Activated T-cell treated with anti-CD3 and anti-CD28 coated beads, Interleukin-2, amount 50 U/mL, for 4 hours (primary cell): ENCODE data around the gene SAC3D1. TPM values are rescaled to one million over a fixed set of nuclear protein-coding genes. Genes with fewer than 3 reads are reported as not detected.

Experiments
- ATAC-seq, 2 donors: fragments of 200-7000 bp; cut with Tn5 transposase; one replicate each; pipeline ENCODE4 v1.10.0; 2021
- DNase-seq: peaks from one replicate; pipeline ENCODE4 v3.0.0-alpha.2; 2020
- H3K27me3 Mint-ChIP-seq: one replicate; pipeline ENCODE4 v1.8.0; 2021; ENCODE audit warnings: low read depth, mixed read lengths
- H3K36me3 Mint-ChIP-seq: one replicate; pipeline ENCODE4 v1.8.0; 2022; ENCODE audit warnings: mixed read lengths; ENCODE audit not compliant: insufficient read depth
- H3K4me1 Mint-ChIP-seq: one replicate; pipeline ENCODE4 v1.8.0; 2021; ENCODE audit warnings: low read depth, mixed read lengths
- H3K4me3 Mint-ChIP-seq: one replicate; pipeline ENCODE4 v1.8.0; 2021; ENCODE audit warnings: mild to moderate bottlenecking, moderate library complexity, mixed read lengths
- H3K9me3 Mint-ChIP-seq: one replicate; pipeline ENCODE4 v1.8.0; 2021; ENCODE audit warnings: mixed read lengths
- total RNA-seq, 3 donors: library from RNA; stranded (reverse); gene quantifications; one replicate each; pipeline ENCODE4 v1.2.1, GENCODE V29; 2021

The SAC3D1 gene
- total RNA-seq, 3 donors from 2014 or later, result 12.5 to 19.1 (median 15.2) TPM

- Mint-ChIP-seq H3K27me3 (peaks cover 3% of the 10 kb centered on the region), H3K4me3 (no peak overlapping the region)
- ATAC-seq, result no peak
Measured at GRCh38 chr11:65059959-65060824, 19.2 kb downstream of the SAC3D1 start.

DNA sequence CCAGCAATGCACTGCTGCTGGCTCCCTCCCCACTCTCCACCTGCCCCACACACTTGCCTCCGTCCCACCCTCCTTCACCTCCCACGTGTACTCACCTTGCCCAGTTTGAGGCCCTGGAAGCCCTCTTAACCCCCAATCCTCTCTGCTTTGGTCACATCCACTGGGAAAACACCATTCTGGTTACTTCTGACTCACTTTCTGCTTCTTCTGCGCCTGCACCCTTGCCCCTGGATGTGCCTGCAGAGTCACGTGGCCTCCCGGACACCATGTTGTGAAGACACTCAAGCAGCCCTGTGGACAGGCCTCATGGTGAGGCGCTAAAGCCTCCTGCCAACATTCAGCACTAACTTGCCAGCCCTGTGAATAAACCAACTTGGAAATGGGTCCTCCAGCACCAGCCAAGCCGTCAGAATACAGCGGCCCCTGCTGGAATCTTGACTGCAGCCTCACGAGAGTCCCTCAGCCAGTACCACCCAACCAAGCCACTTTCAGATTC, 20.0 kb downstream of the SAC3D1 start:
- ATAC-seq (no peak), DNase-seq (no peak)
- H3K4me3 Mint-ChIP-seq, result no peak overlapping the region
- H3K4me1 Mint-ChIP-seq, result no peaks in the 10 kb centered on the region
- no peaks in the 10 kb centered on the region for H3K9me3 Mint-ChIP-seq
- peaks cover 3% of the 10 kb centered on the region for H3K27me3 Mint-ChIP-seq
- H3K36me3 Mint-ChIP-seq, result no peaks in the 10 kb centered on the region

More at GRCh38 chr11:65059959-65060824, 19.2 kb downstream of the SAC3D1 start:
- H3K4me1 Mint-ChIP-seq, result no peaks in the 10 kb centered on the region
- no peak for DNase-seq
- H3K9me3 Mint-ChIP-seq, result no peaks in the 10 kb centered on the region
- H3K36me3 Mint-ChIP-seq, result no peaks in the 10 kb centered on the region

DNA sequence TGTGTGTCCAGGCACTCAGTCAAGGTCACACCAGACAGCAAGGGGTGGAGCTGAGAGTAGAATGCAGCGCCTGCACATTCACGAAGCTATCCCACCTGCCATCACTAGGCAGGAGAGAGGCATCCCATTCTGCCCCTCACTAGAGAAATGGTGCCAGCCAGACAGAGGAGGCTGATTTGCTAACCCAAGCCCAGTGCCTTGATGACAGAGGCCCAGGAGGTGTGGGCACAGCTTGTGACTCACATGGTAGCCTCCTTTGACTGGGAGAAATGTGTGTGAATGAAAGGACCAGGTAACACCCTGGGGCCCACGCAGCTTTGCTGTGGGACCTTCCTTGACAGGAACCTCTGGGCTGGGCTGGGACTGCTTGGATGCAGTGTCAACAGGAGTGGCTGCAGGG, 22.5 kb downstream of the SAC3D1 start:
- no peaks in the 10 kb centered on the region for H3K9me3 Mint-ChIP-seq
- no peaks in the 10 kb centered on the region for H3K36me3 Mint-ChIP-seq
- ATAC-seq, result peak in 1 of 2 donors; percentile 38
- peaks cover 3% of the 10 kb centered on the region for H3K27me3 Mint-ChIP-seq
- no peak overlapping the region for H3K4me3 Mint-ChIP-seq
- H3K4me1 Mint-ChIP-seq, result no peaks in the 10 kb centered on the region
- DNase-seq, result no peak

DNA sequence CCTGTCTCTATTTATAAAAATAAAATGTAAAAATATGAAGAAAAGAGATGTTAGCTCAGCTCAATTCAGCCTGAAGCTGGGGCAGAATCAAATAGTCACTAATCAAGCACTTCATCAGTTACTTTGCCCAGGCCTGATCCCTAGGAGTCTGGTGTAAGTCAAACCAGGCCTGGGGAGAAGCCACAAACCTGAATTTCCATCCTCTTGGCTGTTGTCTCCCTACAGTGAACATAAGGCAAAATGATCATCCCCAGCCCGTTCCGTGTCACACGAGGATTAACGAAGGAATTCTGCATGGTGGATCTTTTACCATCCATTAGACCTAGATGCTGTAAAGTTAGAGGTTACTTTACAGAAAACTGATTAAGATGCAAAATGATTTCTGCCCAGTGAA, 23.8 kb downstream of the SAC3D1 start:
- Mint-ChIP-seq H3K9me3 (no peaks in the 10 kb centered on the region), H3K4me1 (no peaks in the 10 kb centered on the region), H3K4me3 (no peak overlapping the region), H3K36me3 (no peaks in the 10 kb centered on the region), H3K27me3 (peaks cover 3% of the 10 kb centered on the region)
- DNase-seq (no peak), ATAC-seq (no peak)

- ATAC-seq (no peak), DNase-seq (no peak)
- Mint-ChIP-seq H3K27me3 (peaks cover 3% of the 10 kb centered on the region), H3K9me3 (no peaks in the 10 kb centered on the region), H3K4me3 (no peak overlapping the region), H3K36me3 (no peaks in the 10 kb centered on the region), H3K4me1 (no peaks in the 10 kb centered on the region)
Measured at GRCh38 chr11:65065851-65066250, 24.8 kb downstream of the SAC3D1 start.

DNA sequence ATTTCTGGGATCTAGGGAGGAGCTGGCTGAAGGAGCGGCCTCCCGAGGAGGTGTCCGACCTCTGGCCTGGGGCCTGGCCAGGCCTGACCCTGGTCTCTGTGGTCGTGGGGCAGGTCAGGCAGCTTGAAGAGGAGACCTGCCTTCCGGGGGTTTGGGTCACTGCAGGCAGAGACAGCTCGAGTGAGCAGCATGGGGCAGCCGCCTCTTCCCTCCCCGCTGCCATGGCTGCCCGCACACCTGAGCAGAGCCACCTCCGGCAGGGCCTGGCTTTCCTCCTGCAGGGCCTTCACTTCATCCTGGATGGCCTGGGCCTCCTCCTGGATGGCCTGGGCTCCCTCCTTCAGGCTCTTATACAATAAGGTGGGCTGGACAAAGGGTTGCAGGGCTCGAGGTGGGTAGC, 25.3 kb downstream of the SAC3D1 start:
- ATAC-seq, result no peak
- no peak for DNase-seq
- Mint-ChIP-seq H3K9me3 (no peaks in the 10 kb centered on the region), H3K4me1 (no peaks in the 10 kb centered on the region), H3K4me3 (no peak overlapping the region), H3K27me3 (peaks cover 3% of the 10 kb centered on the region), H3K36me3 (no peaks in the 10 kb centered on the region)

DNA sequence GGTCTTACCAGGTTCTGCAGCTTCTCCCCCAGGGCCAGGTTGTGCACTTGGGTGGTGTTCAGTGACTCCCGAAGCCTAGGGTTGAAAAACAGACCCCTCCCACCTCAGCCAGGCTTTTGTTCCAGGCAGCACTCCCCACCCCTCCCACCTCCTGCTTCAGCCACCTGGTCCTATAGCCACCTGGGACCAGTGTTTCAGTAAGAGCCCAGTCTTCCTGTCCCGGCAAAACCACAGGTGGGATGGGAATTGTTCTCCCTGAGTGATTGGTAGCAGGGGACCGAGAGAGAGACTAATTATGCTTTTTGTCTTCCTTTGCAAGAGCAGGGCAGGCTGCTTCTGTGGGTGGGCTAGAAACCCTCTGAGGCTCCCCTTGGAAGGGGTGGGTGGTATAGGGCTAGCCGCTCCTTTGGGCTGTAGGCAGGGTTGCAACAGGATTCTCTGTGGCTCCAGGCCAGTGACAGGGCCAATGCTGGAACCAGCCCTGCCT, 25.8 kb downstream of the SAC3D1 start:
- H3K27me3 Mint-ChIP-seq, result peaks cover 3% of the 10 kb centered on the region

DNA sequence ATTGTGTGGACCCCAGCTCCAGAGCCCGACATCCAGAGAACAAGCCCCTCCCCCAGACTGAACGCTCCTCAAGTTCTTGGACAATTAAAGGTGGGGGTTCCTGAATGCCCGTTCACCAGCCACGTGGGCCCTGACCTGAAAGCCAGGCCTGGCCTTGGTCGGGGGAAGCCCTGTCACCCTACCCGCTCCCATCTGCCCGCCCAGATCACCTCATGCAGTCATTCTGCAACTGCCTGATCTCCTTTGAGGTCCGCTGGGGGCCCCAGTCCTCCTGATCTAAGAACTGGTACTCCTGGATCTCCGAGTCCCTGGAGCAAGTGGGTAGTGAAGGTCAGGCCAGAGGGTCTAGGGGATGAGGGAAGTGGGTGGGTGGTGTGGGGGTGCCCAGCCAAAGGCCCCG, 26.4 kb downstream of the SAC3D1 start:
- ATAC-seq, result no peak
- H3K4me3 Mint-ChIP-seq, result no peak overlapping the region
- no peaks in the 10 kb centered on the region for H3K36me3 Mint-ChIP-seq

More for the DNA sequence above, 25.8 kb downstream of the SAC3D1 start:
- ATAC-seq, result no peak
- no peaks in the 10 kb centered on the region for H3K9me3 Mint-ChIP-seq
- H3K4me3 Mint-ChIP-seq, result no peak overlapping the region
- no peaks in the 10 kb centered on the region for H3K4me1 Mint-ChIP-seq
- no peak for DNase-seq
- H3K36me3 Mint-ChIP-seq, result no peaks in the 10 kb centered on the region

GRCh38 chr11:65069217-65069616, 28.2 kb downstream of the SAC3D1 start:
- Mint-ChIP-seq H3K4me1 (no peaks in the 10 kb centered on the region), H3K4me3 (no peak overlapping the region), H3K27me3 (no peaks in the 10 kb centered on the region), H3K36me3 (no peaks in the 10 kb centered on the region), H3K9me3 (no peaks in the 10 kb centered on the region)
- DNase-seq (no peak), ATAC-seq (no peak)

More for the DNA sequence above, 26.4 kb downstream of the SAC3D1 start:
- Mint-ChIP-seq H3K4me1 (no peaks in the 10 kb centered on the region), H3K9me3 (no peaks in the 10 kb centered on the region), H3K27me3 (no peaks in the 10 kb centered on the region)
- DNase-seq, result no peak

- no peaks in the 10 kb centered on the region for H3K36me3 Mint-ChIP-seq
- no peak for ATAC-seq
- no peaks in the 10 kb centered on the region for H3K9me3 Mint-ChIP-seq
- no peak for DNase-seq
- H3K4me1 Mint-ChIP-seq, result no peaks in the 10 kb centered on the region
- H3K27me3 Mint-ChIP-seq, result no peaks in the 10 kb centered on the region
- no peak overlapping the region for H3K4me3 Mint-ChIP-seq
Measured at GRCh38 chr11:65071907-65072630, 31.1 kb downstream of the SAC3D1 start.

- Mint-ChIP-seq H3K9me3 (no peaks in the 10 kb centered on the region), H3K4me3 (no peak overlapping the region), H3K4me1 (no peaks in the 10 kb centered on the region), H3K27me3 (no peaks in the 10 kb centered on the region), H3K36me3 (no peaks in the 10 kb centered on the region)
- DNase-seq, result no peak
- no peak for ATAC-seq
Measured at GRCh38 chr11:65072631-65072966, 31.6 kb downstream of the SAC3D1 start.

GRCh38 chr11:65077451-65077850, 36.4 kb downstream of the SAC3D1 start:
- Mint-ChIP-seq H3K27me3 (no peaks in the 10 kb centered on the region), H3K36me3 (no peaks in the 10 kb centered on the region), H3K9me3 (no peaks in the 10 kb centered on the region), H3K4me3 (no peak overlapping the region), H3K4me1 (peaks cover 8% of the 10 kb centered on the region)
- ATAC-seq, result no peak
- DNase-seq, result no peak

- peak; percentile 91 to 93 for ATAC-seq
Measured at GRCh38 chr11:65078151-65078550, 37.1 kb downstream of the SAC3D1 start.

DNA sequence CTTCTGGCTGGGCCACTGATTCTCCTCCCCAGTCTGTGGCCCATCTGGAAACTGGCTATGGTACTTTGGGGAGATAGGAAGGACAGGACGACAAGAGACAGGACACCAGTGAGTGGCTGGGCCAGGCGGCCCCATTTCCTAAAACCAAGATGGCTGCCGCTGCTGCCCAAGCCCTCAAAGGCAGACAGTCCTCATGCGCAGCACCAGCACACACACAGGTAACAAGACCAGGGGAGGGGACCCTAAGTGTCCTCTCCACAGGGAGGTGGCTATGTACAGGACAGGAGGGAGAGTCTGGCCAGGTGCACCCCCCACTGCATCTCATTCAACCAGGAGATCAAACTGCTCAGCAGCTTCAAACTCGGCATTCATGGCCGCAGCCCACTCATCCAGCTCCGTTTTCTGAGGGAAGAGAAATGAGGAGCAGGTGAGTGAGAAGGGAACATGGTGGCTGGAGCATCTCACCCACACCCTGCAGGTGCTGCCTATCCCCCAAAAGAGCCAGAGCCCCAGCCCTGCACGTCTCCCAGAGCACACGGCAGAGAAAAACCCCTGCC, 37.9 kb downstream of the SAC3D1 start:
- Mint-ChIP-seq H3K4me3 (no peak overlapping the region), H3K36me3 (no peaks in the 10 kb centered on the region), H3K27me3 (no peaks in the 10 kb centered on the region), H3K4me1 (peaks cover 16% of the 10 kb centered on the region), H3K9me3 (no peaks in the 10 kb centered on the region)
- no peak for DNase-seq
- ATAC-seq, result no peak

More at GRCh38 chr11:65078151-65078550, 37.1 kb downstream of the SAC3D1 start:
- Mint-ChIP-seq H3K4me3 (no peak overlapping the region), H3K4me1 (peaks cover 13% of the 10 kb centered on the region), H3K9me3 (no peaks in the 10 kb centered on the region), H3K27me3 (no peaks in the 10 kb centered on the region), H3K36me3 (no peaks in the 10 kb centered on the region)
- DNase-seq, result peak; percentile 67
